ENCODE measurements around the gene ADAP1. TPM values are rescaled to one million over a fixed set of nuclear protein-coding genes. Genes with fewer than 3 reads are reported as not detected.

Gene ADAP1
- 5.8 and 9.0 TPM in 2 replicates for total RNA-seq

DNA sequence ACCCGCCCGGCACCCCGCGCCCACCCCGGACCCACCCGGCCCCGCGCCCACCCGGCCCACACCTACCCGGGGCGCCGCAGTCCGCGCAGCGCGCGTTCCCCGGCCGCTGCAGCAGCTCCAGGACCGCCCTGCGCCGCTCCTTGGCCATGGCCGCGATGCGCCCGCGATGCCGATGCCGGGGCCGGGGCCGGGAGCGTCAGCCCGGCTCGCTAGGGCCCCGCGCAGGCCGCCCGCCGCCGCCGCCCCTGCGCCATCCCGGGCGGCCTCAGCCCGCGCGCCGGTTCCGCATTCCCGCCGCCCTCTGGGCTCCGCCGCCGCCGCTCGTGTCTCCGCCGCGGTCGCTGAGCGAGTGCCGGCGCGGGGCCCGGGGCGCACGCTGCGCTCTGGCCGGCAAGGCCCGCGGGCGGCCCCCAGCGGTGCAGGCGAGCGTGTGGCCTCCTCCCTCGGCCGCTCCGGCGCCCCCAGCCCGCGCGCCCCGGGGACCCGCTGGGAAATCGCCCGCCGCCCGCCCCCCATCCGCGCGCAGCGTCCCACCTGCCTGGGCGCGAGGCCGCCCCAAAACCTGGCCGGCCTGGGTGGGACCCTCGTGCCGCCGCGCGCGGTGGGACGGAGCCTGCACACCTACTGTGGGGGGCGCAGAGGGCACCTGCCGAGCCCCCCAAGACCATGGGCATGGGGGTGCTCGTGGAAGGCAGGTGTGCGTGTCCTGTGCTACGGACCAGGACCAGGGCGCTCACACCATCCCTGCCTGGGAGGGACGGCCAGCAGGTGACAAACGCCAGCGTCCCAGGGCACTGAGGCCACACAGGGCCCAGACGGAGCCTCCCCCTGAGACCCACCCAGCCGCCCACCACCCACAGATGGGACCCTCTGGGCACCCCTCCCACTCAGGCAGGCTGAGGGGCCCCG lies at the start of gene ADAP1:
Gene ADAP1, minus strand, starts transcription at position 351 of the 909 bp plus-strand sequence. Its CDS starts 203 bp downstream, at position 148.

GRCh38 chr7:983004-983615 lies 28.6 kb upstream of the ADAP1 start, which contains the start of gene CYP2W1:
CYP2W1 (plus strand) TSS chr7:983181; CDS start chr7:983212, 31 bp downstream.

DNA sequence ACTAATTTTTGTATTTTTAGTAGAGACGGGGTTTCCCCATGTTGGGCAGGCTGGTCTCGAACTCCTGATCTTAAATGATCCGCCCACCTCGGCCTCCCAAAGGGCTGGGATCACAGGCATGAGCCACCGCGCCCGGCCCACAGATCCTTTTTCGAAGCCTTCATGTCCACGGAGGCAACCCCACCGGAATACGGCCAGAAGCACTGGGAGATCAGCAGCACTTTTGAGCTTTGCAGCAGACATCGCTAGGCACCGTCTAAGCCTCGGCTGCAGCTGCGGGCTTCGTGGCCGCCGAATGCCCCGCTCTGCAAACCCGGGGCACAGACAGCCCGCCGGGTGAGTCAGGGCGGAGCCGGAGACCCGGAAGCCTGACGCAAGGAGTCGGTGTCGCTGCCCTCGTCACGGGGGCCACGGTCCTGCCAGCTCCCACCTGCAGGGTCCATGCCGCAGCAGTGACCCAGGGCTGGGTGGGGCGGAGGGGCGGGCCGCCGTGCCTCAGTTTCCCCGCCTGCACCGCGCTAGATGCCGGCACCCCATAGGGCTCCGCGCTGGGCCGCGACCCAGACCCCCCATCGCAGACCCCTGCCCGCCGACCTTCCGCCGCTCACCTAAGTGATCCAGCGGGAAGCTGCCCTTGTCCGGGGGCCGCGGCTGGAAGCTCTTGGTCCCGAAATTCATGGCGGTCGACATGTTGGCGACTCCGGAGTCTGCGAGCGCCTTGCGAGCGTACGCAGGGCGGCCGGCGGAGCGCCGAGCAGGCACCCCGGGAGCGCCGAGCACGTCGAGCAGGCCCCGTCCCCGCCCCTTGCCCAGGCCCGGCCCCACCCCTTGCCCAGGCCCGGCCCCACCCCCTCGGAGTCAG lies 20.6 kb upstream of the ADAP1 start, which contains the start of gene COX19:
Gene COX19, minus strand, starts transcription at position 730 of the 862 bp plus-strand sequence. Its CDS starts 40 bp downstream, at position 690.

GRCh38 chr7:876077-876971 lies 78.2 kb downstream of the ADAP1 start, which contains the start of gene GET4:
GET4 (plus strand) TSS chr7:876554; CDS start chr7:876646, 92 bp downstream.

Other genes with a start within 250 kb of the ADAP1 start
- 18.6 and 19.9 TPM in 2 replicates for gene DNAAF5, start 228.0 kb downstream of the ADAP1 start, total RNA-seq
- gene PRKAR1B, start 227.4 kb downstream of the ADAP1 start, total RNA-seq = 16.2 and 16.3 TPM in 2 replicates
- 68.3 and 97.2 TPM in 2 replicates for gene SUN1, start 122.2 kb downstream of the ADAP1 start, total RNA-seq
- 17.1 and 18.3 TPM in 2 replicates for gene GET4, start 78.1 kb downstream of the ADAP1 start, total RNA-seq
- 5.3 and 5.4 TPM in 2 replicates for gene COX19, start 20.9 kb upstream of the ADAP1 start, total RNA-seq
- gene CYP2W1, start 28.5 kb upstream of the ADAP1 start, total RNA-seq = 0.12 and 4.8 TPM in 2 replicates
- gene GPR146, start 89.9 kb upstream of the ADAP1 start, total RNA-seq = 5.4 and 18.6 TPM in 2 replicates
- gene GPER1, start 133.4 kb upstream of the ADAP1 start, total RNA-seq = 3.4 and 8.3 TPM in 2 replicates
- gene ZFAND2A, start 205.5 kb upstream of the ADAP1 start, total RNA-seq = 9.0 and 12.8 TPM in 2 replicates